ENCODE measurements around the gene STH.

Gene STH

DNA sequence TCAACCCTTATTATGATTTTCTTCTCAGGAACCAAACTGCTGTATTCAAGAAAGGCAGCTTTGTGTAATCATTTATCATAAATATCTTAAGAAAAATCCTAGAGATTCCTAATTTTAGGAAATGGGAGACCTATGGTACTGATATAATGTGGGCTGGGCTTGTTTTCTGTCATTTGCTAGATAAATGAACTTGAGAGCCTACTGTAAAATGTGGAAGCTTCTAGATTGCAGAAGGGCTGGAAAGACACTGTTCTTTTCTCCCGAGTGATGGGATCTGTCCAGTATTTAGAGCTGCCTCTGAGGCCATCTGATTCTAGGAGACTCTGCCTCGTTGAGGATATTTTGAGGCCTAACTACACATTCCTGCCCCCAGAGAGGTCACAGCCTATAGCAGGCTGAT lies 19.9 kb upstream of the STH start:
- H3K79me2 ChIP-seq (ENCODE audit: control insufficient read depth, low read length) = no peaks in the 10 kb centered on the region
- no peak overlapping the region for H3K27ac ChIP-seq (ENCODE audit: low read depth, low read length)
- no peak overlapping the region for H3K4me2 ChIP-seq (ENCODE audit: low read length)
- TF ChIP-seq CTCF (IDR thresholded peaks at IDR 0.05; ENCODE audit: low read depth, low read length, poor library complexity, severe bottlenecking) (no peak), EZH2phosphoT487 (IDR thresholded peaks at IDR 0.05; ENCODE audit: borderline replicate concordance, low read length) (no peak)
- H3K9me3 ChIP-seq (ENCODE audit: control insufficient read depth, insufficient read depth, low read length) = no peaks in the 10 kb centered on the region
- no peak overlapping the region for H3K4me3 ChIP-seq (ENCODE audit: low read length)
- H3K4me1 ChIP-seq (ENCODE audit: control insufficient read depth, low read length) = peaks cover 11% of the 10 kb centered on the region
- H4K20me1 ChIP-seq (ENCODE audit: control insufficient read depth, insufficient read depth, low read depth, low read length) = no peaks in the 10 kb centered on the region
- no peaks in the 10 kb centered on the region for H3K36me3 ChIP-seq (ENCODE audit: control insufficient read depth, low read length)
- H3K9me2 ChIP-seq (replicated peaks; ENCODE audit: control insufficient read depth, low read length) = no peaks in the 10 kb centered on the region
- no peaks in the 10 kb centered on the region for H3F3A ChIP-seq (ENCODE audit: control insufficient read depth, insufficient read depth)
- H3K27me3 ChIP-seq (ENCODE audit: control insufficient read depth, low read length) = no peaks in the 10 kb centered on the region; the same call in 1 of the 2 replicates

DNA sequence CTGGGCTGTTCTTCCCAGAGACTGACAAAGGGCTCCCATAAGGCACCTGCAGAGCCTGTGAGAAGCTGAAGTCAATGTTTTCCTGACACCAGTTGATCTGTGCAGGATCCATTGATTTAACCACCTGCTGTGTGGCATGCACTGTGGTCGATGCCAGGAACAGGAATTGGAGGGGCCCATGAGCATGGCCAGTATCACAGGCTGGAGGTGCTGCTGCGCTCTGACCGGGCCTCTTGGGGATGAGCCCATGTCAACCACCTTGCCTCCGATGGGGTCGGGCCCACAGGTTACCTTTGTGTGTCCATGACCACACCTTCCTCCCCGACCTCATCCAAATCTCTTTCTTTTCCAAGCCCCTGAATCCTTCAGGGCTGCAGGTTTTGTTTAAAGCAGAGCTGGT lies 18.2 kb upstream of the STH start:
- Histone ChIP-seq H3K27me3 (ENCODE audit: control insufficient read depth, low read length) (no peaks in the 10 kb centered on the region; the same call in 1 of the 2 replicates), H3K9me2 (replicated peaks; ENCODE audit: control insufficient read depth, low read length) (no peaks in the 10 kb centered on the region), H3K79me2 (ENCODE audit: control insufficient read depth, low read length) (no peaks in the 10 kb centered on the region), H3K9me3 (ENCODE audit: control insufficient read depth, insufficient read depth, low read length) (no peaks in the 10 kb centered on the region), H3K4me1 (ENCODE audit: control insufficient read depth, low read length) (no peaks in the 10 kb centered on the region; the same call in 1 of the 2 replicates), H3K4me3 (ENCODE audit: low read length) (no peak overlapping the region), H3K27ac (ENCODE audit: low read depth, low read length) (no peak overlapping the region), H4K20me1 (ENCODE audit: control insufficient read depth, insufficient read depth, low read depth, low read length) (no peaks in the 10 kb centered on the region), H3K36me3 (ENCODE audit: control insufficient read depth, low read length) (no peaks in the 10 kb centered on the region), H3F3A (ENCODE audit: control insufficient read depth, insufficient read depth) (no peaks in the 10 kb centered on the region), H3K4me2 (ENCODE audit: low read length) (no peak overlapping the region)
- TF ChIP-seq CTCF (IDR thresholded peaks at IDR 0.05; ENCODE audit: low read depth, low read length, poor library complexity, severe bottlenecking) (no peak), EZH2phosphoT487 (IDR thresholded peaks at IDR 0.05; ENCODE audit: borderline replicate concordance, low read length) (no peak)

DNA sequence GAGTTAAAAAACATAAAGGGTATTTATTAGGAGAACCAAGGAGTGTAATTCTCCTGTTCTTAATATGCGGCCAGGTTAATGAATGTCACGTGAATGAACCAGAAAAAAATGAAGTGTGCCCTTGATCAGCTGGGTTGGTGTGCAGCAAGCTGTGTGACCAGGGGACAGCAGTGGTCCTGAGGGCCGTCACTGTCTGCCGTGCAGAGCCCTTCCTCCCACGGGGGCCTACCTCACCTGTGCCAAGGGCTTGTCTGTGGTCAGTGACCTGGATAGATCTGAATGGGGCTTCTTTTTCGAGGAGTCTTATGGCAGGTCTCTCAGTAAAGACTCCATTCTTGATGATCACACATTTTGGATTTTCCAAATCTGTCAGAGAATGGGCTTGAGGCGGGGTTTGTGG lies 17.7 kb upstream of the STH start:
- no peaks in the 10 kb centered on the region for H3K79me2 ChIP-seq (ENCODE audit: control insufficient read depth, low read length)
- H3F3A ChIP-seq (ENCODE audit: control insufficient read depth, insufficient read depth) = no peaks in the 10 kb centered on the region
- no peaks in the 10 kb centered on the region for H3K9me2 ChIP-seq (replicated peaks; ENCODE audit: control insufficient read depth, low read length)
- no peaks in the 10 kb centered on the region for H3K9me3 ChIP-seq (ENCODE audit: control insufficient read depth, insufficient read depth, low read length)
- H3K27ac ChIP-seq (ENCODE audit: low read depth, low read length) = no peak overlapping the region
- no peak overlapping the region for H3K4me3 ChIP-seq (ENCODE audit: low read length)
- H3K36me3 ChIP-seq (ENCODE audit: control insufficient read depth, low read length) = no peaks in the 10 kb centered on the region
- no peaks in the 10 kb centered on the region for H4K20me1 ChIP-seq (ENCODE audit: control insufficient read depth, insufficient read depth, low read depth, low read length)
- no peak overlapping the region for H3K4me2 ChIP-seq (ENCODE audit: low read length)
- TF ChIP-seq CTCF (IDR thresholded peaks at IDR 0.05; ENCODE audit: low read depth, low read length, poor library complexity, severe bottlenecking) (no peak), EZH2phosphoT487 (IDR thresholded peaks at IDR 0.05; ENCODE audit: borderline replicate concordance, low read length) (no peak)
- no peaks in the 10 kb centered on the region; the same call in 1 of the 2 replicates for H3K27me3 ChIP-seq (ENCODE audit: control insufficient read depth, low read length)
- no peaks in the 10 kb centered on the region for H3K4me1 ChIP-seq (ENCODE audit: control insufficient read depth, low read length)
